Measurements from ENCODE around the gene OPRL1. TPM values are rescaled to one million over a fixed set of nuclear protein-coding genes. Genes with fewer than 3 reads are reported as not detected.
"Not testable (repeated sequence)": the region's sequence is repeated elsewhere in the genome, so short reads cannot be mapped to it uniquely, and the experiment has no call there.

Gene OPRL1
- total RNA-seq, 1 experiment from 2014 or later: 0.59 TPM

DNA sequence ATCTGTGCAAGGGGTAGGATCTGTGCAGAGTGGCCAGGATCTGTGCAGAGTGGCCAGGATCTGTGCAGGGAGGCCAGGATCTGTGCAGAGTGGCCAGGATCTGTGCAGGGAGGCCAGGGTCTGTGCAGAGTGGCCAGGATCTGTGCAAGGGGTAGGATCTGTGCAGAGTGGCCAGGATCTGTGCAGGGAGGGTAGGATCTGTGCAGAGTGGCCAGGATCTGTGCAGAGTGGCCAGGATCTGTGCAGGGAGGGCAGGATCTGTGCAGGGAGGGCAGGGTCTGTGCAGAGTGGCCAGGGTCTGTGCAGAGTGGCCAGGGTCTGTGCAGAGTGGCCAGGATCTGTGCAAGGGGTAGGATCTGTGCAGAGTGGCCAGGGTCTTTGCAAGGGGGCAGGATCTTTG lies 8.7 kb downstream of the OPRL1 start:
- H3K27me3 Mint-ChIP-seq (ENCODE audit: insufficient read depth, unreplicated experiment): peaks cover 37% of the 10 kb centered on the region
- peaks cover 19% of the 10 kb centered on the region for H3K4me1 ChIP-seq
- peaks cover 12% of the 10 kb centered on the region for H3K4me1 Mint-ChIP-seq (ENCODE audit: low read depth, unreplicated experiment)
- H3K27ac Mint-ChIP-seq (ENCODE audit: unreplicated experiment); H3K4me3 ChIP-seq (ENCODE audit: low read depth, low read length); H3K4me3 Mint-ChIP-seq (ENCODE audit: unreplicated experiment); H3K27me3 ChIP-seq (replicated peaks; ENCODE audit: control insufficient read depth, insufficient read depth, low read length); BruUV-seq (replicated peaks); DNase-seq; CTCF ChIA-PET; H3K9me3 ChIP-seq; intact Hi-C loops (cut with micrococcal nuclease; ENCODE audit: unreplicated experiment); H3K36me3 ChIP-seq (ENCODE audit: control insufficient read depth, insufficient read depth, low read length); H3K9me3 Mint-ChIP-seq (ENCODE audit: unreplicated experiment); POLR2A ChIA-PET: not testable (repeated sequence)
- H3K36me3 Mint-ChIP-seq (ENCODE audit: insufficient read depth, unreplicated experiment): peaks cover 12% of the 10 kb centered on the region

DNA sequence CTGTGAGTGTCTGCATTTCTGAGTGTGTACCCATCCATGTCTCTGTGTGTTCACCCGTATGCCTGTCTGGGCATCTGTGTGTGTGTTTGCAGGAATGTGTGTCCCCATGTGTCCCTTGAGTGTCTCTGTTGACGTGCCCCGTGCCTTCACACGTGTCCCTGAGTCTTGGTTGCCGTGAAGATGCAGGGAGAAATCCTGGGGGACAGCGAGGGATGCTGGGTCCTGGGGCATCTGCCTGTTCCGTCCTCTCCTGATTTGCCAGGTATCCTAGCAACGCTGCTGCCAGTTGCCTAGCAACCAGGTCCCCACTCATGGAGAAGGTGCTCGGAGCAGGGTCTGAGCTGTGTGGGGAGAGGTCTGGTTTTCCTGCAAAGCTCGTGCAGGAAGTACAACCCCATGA lies 10.3 kb downstream of the OPRL1 start:
- Histone ChIP-seq H3K36me3 (ENCODE audit: control insufficient read depth, insufficient read depth, low read length) (no peaks in the 10 kb centered on the region), H3K4me1 (peaks cover 7% of the 10 kb centered on the region), H3K27me3 (replicated peaks; ENCODE audit: control insufficient read depth, insufficient read depth, low read length) (no peaks in the 10 kb centered on the region; the same call in 1 of the 2 replicates), H3K9me3 (no peaks in the 10 kb centered on the region), H3K4me3 (ENCODE audit: low read depth, low read length) (no peak overlapping the region)
- peak in 1 of 2 experiments; percentile 81 for DNase-seq
- Mint-ChIP-seq H3K9me3 (ENCODE audit: unreplicated experiment) (no peaks in the 10 kb centered on the region), H3K36me3 (ENCODE audit: insufficient read depth, unreplicated experiment) (peaks cover 6% of the 10 kb centered on the region), H3K4me3 (ENCODE audit: unreplicated experiment) (no peak overlapping the region), H3K4me1 (ENCODE audit: low read depth, unreplicated experiment) (peaks cover 6% of the 10 kb centered on the region), H3K27ac (ENCODE audit: unreplicated experiment) (no peak overlapping the region), H3K27me3 (ENCODE audit: insufficient read depth, unreplicated experiment) (peaks cover 27% of the 10 kb centered on the region)
- intact Hi-C loops (cut with micrococcal nuclease; ENCODE audit: unreplicated experiment): no loop called here
- CTCF ChIA-PET: interaction anchor here (1.0 kb wide), 1 partner anchor 30 kb away, joined by 3 read pairs; no protein-coding TSS in a partner anchor
- POLR2A ChIA-PET: interaction anchor here (0.6 kb wide), 1 partner anchor 103 kb away, joined by 4 read pairs; no protein-coding TSS in a partner anchor
- TF ChIP-seq, protein P1, sequence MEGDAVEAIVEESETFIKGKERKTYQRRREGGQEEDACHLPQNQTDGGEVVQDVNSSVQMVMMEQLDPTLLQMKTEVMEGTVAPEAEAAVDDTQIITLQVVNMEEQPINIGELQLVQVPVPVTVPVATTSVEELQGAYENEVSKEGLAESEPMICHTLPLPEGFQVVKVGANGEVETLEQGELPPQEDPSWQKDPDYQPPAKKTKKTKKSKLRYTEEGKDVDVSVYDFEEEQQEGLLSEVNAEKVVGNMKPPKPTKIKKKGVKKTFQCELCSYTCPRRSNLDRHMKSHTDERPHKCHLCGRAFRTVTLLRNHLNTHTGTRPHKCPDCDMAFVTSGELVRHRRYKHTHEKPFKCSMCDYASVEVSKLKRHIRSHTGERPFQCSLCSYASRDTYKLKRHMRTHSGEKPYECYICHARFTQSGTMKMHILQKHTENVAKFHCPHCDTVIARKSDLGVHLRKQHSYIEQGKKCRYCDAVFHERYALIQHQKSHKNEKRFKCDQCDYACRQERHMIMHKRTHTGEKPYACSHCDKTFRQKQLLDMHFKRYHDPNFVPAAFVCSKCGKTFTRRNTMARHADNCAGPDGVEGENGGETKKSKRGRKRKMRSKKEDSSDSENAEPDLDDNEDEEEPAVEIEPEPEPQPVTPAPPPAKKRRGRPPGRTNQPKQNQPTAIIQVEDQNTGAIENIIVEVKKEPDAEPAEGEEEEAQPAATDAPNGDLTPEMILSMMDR (IDR thresholded peaks at IDR 0.05; ENCODE audit: insufficient read depth in 1 of 2, low read depth in 1 of 2, low read length in 1 of 2, severe bottlenecking in 1 of 2, unreplicated experiment in 1 of 2): no peak
- no TSS peak for BruUV-seq (replicated peaks)

DNA sequence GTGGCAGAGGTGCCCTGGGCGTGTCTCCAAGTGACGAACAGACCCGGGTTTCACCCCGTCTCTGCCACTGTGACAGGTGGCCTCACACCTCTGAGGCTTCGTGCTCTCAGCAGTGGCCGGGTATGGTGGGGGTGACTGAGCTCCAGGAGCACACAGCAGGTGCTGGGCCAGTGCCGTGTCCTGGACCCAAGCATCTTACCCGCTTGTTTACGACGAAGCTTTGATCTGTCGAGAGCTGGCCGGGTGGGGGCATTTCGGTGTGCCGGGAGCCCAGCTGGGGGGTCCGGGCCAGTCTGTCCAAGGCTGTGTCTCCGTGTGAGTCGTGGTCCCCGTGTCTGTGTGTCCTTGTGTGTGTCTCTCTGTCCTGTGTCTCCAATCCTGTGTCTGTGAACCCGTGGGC lies 11.5 kb downstream of the OPRL1 start:
- CTCF ChIA-PET: interaction anchor here (0.6 to 1.3 kb wide), 6 partner anchors 11 to 53 kb away, joined by 4 to 6 read pairs (median 4); partner anchors contain the start of gene OPRL1
- H3K9me3 ChIP-seq: no peaks in the 10 kb centered on the region
- Mint-ChIP-seq H3K27me3 (ENCODE audit: insufficient read depth, unreplicated experiment) (peaks cover 22% of the 10 kb centered on the region), H3K4me1 (ENCODE audit: low read depth, unreplicated experiment) (peaks cover 6% of the 10 kb centered on the region), H3K27ac (ENCODE audit: unreplicated experiment) (no peak overlapping the region), H3K36me3 (ENCODE audit: insufficient read depth, unreplicated experiment) (peaks cover 6% of the 10 kb centered on the region), H3K9me3 (ENCODE audit: unreplicated experiment) (peaks cover 3% of the 10 kb centered on the region), H3K4me3 (ENCODE audit: unreplicated experiment) (no peak overlapping the region)
- no TSS peak for BruUV-seq (replicated peaks)
- POLR2A ChIA-PET: no interaction called here
- H3K36me3 ChIP-seq (ENCODE audit: control insufficient read depth, insufficient read depth, low read length): no peaks in the 10 kb centered on the region
- no peak for DNase-seq
- TF ChIP-seq, protein P1 (IDR thresholded peaks at IDR 0.05; ENCODE audit: insufficient read depth in 1 of 2, low read depth in 1 of 2, low read length in 1 of 2, severe bottlenecking in 1 of 2, unreplicated experiment in 1 of 2): no peak
- H3K4me1 ChIP-seq: peaks cover 7% of the 10 kb centered on the region
- intact Hi-C loops (cut with micrococcal nuclease; ENCODE audit: unreplicated experiment): no loop called here
- no peak overlapping the region for H3K4me3 ChIP-seq (ENCODE audit: low read depth, low read length)
- H3K27me3 ChIP-seq (replicated peaks; ENCODE audit: control insufficient read depth, insufficient read depth, low read length): no peaks in the 10 kb centered on the region; the same call in 1 of the 2 replicates

Data from Caco-2 (cell line).